DMS53 (cell line): ENCODE results near the gene CAMK2D.

Experiments
- DNase-seq: peaks from one replicate; lab custom pipeline; 2025; lab: John Stamatoyannopoulos, UW

Gene CAMK2D

GRCh38 chr4:113564493-113564892 is 197.0 kb downstream of the CAMK2D start:
- no peak for DNase-seq

DNA sequence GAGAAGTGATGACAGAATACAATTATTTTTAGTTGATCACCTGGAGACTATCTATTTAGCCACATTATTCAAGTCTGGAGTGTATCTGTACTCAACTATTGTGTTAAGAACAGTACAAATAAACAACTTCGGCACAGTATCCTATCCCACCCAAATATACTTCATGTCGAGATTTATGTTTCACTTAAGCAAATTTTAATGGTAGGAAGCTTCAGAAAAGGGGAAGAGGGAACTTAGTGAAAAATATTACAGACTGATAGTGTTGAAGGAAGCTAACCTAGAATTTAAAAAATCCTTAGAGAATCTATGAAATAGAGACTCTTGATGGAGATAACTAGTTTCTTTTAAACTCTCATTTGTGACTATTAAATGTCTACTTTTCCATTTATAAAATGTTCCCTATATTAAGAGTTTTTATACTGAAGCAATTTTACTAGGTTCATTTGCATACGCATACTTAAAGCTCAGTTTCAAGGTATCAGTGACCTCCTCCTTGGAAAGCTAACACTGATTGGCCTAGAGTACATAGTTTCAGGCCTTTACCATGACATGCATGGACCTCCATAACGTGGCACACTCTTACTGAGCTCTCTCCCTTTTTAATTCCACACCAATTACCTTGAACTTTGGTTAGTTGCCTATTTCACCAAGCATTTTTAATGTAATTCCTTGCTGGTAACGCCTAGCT is 197.7 kb downstream of the CAMK2D start:
- DNase-seq: no peak

DNA sequence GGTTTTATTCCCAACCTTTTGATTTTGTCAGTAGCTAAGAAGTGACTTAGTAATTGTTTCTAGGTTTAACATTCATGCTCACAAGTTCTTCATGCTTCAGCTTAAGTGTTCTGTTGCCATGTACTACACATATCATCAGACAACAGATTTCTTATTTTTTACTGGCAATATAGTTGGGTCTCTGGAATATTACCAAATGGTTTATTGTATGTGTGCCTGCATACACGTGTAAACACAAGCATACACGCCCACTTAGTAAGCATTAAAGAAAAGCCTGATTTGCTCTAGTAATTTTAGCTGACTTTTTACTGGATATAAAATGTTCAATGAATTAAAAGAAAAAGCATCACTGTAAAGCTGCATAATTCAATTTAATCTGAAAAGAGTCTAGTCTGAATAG is 199.8 kb downstream of the CAMK2D start:
- DNase-seq: no peak

DNA sequence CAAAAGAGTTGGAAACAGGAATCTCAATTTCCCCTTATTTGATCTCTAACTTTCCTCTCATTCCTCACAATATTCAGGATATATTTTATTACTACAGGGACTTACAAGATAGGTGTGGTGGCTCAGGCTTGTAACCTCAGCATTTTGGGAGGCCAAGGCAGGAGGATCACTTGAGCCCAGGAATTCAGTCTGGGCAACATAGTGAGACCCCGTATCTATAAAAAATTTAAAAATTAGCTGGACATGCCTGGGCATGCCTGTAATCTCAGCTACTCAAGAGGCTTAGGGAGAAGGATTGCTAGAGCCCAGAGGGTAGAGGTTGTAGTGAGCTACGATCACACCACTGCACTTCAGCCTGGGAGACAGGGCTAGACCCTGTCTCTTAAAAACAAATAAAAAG is 200.4 kb downstream of the CAMK2D start:
- no peak for DNase-seq

GRCh38 chr4:113560579-113560978 is 201.0 kb downstream of the CAMK2D start:
- DNase-seq: no peak

DNA sequence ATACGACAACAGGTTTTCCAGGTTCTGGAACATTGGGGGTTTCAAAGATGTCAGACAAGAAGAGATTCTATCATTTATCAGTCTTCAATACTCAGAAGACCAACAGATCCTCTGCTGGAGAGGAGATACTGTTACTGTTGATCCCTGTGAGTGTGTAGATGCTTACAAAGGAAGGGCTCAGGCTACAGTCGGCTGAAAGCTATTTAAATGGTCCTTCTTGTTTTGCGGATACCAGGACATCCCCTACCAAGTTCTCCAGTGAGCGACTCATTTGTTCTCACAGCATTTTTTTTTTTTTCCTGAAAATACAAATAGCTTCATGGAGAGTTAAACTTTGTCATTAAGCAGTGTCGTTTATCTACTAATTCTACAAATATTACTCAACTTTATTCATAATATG is 201.6 kb downstream of the CAMK2D start:
- no peak for DNase-seq

GRCh38 chr4:113556382-113557134 is 205.0 kb downstream of the CAMK2D start:
- DNase-seq: peak; percentile 62

- no peak for DNase-seq
These were observed 205.7 kb downstream of the CAMK2D start for GRCh38 chr4:113555868-113556267.

DNA sequence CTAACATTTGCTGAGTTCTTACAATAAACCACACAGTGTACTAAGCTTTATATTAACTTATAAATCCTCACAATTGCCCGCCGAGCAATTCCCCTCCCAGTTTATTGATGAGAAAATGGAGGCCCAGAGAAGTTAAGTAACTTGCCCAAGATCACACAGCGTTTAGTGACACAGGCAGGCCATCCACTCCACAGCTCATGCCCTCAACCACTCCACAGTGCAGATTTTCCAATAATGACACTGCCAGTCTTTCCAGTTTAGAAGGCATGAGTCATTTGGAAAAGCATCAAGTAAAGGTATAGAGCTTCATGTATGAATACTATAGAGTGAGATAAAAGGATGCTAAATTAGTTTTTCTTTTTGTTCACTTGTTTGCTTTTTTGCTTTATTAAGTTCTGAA is 208.5 kb downstream of the CAMK2D start:
- peak; percentile 38 for DNase-seq

DNA sequence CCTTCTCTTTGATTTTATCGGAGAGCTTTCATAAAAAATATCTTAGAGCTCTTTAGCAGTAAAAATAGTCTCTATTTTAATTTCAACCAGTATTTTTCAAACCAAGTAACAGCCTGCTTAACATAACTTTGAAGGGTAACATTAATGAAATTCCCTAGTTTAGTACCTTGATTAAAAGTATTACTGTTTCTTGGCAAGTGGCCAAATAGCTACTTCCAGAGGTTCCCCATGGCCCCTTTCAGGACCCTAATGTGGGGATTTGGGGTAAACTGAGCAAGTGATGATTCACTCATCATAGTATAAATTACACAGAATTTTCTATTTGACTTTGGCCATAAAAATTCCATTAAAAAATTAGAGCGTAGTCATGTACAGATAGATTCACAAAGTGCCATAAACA is 211.0 kb downstream of the CAMK2D start:
- DNase-seq: no peak

DNA sequence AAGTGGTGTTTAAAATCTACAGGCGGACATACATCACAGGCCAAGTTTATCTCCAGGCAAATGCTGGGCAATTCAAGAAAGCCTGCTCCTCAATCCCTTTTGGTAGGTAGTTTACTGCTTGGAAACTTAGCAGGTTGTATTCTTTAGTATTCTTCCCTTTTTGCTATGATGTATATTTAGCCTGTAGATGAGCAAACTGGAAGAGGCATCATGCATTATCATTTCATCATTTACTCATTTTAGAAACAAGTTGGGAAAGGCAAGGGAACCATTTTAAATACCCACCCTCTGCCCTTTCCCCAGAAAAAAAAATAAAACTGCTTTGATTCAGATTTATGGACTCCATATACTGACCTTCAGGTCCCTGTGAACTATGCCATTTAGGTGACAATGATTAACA is 213.2 kb downstream of the CAMK2D start:
- DNase-seq: peak; percentile 37

DNA sequence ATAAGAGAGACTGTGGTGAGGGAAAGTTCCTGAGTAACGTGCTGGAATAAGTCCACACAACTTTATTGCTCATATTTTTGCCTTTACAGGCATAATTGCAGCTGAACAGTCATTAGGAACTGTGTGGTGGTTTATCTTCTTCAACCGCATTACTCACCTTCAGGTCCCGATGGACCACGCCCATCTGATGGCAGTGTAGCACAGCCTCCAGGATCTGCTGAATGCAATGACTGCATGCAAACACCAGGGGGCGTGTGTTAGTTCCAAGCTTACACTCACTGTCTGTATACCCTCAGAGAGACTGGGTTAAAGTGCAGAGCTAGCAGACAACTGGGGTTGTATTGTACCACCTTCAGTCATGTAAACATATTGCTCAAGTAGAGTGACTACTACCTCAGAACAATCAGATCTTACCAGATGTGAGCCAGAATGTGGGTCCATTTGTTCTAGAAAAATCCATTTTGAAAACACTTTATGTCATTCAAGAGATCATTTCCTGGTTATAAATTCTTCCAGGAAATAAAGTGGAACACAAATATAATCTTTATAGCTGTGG is 214.0 kb downstream of the CAMK2D start:
- peak; percentile 95 for DNase-seq

DNA sequence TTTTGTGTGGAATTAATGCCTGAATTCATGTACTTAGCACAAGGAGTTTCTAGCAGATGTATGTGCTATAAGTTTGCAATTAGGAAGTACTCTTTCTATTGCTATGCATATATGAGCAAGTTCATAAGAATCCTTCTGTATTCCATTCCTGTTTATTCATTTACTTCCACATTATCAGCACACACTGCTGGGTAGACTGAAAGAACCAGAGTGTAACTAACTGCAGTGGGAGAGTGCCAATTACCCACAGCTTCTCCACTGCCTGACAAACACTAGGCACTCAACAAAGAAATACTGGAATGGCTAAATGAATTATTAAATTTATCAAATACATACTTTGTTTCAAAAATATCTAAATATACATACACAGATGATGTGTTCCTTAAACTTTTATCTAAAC is 219.6 kb downstream of the CAMK2D start:
- DNase-seq: no peak

DNA sequence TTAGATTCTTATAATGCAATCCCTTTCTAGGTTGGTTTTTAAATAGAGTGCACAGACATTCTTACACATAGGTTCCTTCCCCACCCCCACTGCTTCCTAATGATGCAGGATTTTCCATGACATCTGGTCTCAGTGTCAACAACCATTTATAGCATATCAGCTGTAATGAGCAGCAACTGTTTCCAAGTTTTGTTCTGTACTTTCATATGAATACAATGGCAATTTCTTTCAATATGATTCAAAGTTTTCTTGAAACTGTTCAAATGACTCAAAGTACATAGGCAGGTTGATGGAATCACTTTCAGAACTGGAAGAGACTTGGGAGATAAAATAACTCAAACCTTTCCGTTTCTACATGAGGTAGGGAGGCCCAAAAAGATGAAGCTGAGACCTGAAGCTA is 220.7 kb downstream of the CAMK2D start:
- peak; percentile 10 for DNase-seq

GRCh38 chr4:113539408-113539807 is 222.1 kb downstream of the CAMK2D start:
- DNase-seq: peak; percentile 29

GRCh38 chr4:113537628-113538027 is 223.9 kb downstream of the CAMK2D start:
- no peak for DNase-seq

DNA sequence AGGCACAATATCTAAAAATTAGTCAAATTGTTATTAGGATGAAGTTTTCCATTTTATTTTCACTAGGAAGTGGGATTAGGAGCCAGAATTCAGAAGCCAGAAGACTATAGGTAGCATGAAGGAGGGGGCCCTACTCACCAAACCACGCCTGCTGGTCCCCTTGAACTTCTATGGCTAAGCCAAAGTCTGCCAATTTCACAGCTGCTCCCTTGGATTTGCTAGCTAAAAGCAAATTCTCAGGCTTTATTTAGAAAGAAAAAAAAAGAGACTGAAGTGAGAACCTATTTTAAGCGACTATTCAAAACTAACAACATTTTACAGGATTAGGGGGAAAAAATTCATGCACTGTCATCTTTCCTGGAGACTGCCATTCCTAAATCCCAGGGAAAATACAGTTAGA is 224.3 kb downstream of the CAMK2D start:
- DNase-seq: no peak

- no peak for DNase-seq
These were observed 226.8 kb downstream of the CAMK2D start for GRCh38 chr4:113534711-113535110.

- DNase-seq: no peak
These were observed 230.0 kb downstream of the CAMK2D start for GRCh38 chr4:113531572-113531971.

- DNase-seq: no peak
These were observed 233.1 kb downstream of the CAMK2D start for GRCh38 chr4:113528395-113528794.

DNA sequence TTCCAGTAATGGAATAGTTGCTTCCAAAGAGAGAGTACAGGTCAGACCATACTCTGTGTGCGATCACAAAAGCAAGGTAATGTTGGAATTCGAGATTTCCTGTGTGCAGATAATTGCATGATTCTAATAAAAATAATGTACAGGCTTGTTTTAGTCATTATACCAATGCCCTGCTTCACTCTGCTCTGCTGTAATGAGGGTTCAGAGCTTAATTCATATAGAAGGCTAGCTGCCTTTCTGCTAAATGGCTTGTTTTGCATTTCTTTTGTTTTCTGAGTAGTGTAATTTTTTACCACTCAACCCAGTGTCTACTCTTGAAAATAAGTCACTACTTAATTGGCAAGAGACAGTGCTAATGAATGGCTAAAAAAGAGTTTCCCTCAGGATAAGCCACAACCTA is 236.0 kb downstream of the CAMK2D start:
- no peak for DNase-seq

GRCh38 chr4:113524505-113525186 is 236.9 kb downstream of the CAMK2D start:
- no peak for DNase-seq

GRCh38 chr4:113524096-113524495 is 237.4 kb downstream of the CAMK2D start:
- DNase-seq: no peak
